ENCODE measurements around the gene SCAF8. TPM values are rescaled to one million over a fixed set of nuclear protein-coding genes. Genes with fewer than 3 reads are reported as not detected.

The SCAF8 gene
- total and polyA plus RNA-seq, 2 of the 8 experiments (the other 6 are each of a cell fraction or from before 2014, with no cell fraction given) = 20.3 to 46.3 TPM

- Histone ChIP-seq H4K8ac (ENCODE audit: extremely low read depth, insufficient read depth, low read length) (no peak overlapping the region), H3K36me3 (ENCODE audit: control insufficient read depth in 2 of 4, insufficient read depth in 4 of 4, low read length in 3 of 4) (no peaks in the 10 kb centered on the region), H4K5ac (ENCODE audit: insufficient read length, low read depth, low read length) (no peak overlapping the region), H3K23me2 (ENCODE audit: low read depth, low read length) (no peaks in the 10 kb centered on the region), H4K20me1 (replicated peaks in 1 of 2; ENCODE audit: control insufficient read depth in 1 of 2, insufficient read depth in 2 of 2, low read length in 2 of 2) (no peaks in the 10 kb centered on the region), H3K4me3 (ENCODE audit: extremely low read depth in 1 of 4, insufficient read depth in 2 of 4, low read depth in 3 of 4, low read length in 4 of 4) (no peak overlapping the region), H3K14ac (ENCODE audit: insufficient read length) (no peak overlapping the region), H4K91ac (replicated peaks; ENCODE audit: insufficient read length, low read length) (no peak overlapping the region), H2BK5ac (ENCODE audit: low read depth, low read length) (no peak overlapping the region), H3K56ac (replicated peaks; ENCODE audit: insufficient read length, low read depth, low read length) (no peak overlapping the region), H3K27ac (ENCODE audit: low read depth, low read length) (no peak overlapping the region), H3K18ac (ENCODE audit: extremely low read depth, low read length) (no peak overlapping the region), H3K23ac (ENCODE audit: insufficient read length) (no peak overlapping the region), H2BK20ac (ENCODE audit: low read length) (no peak overlapping the region), H3K79me2 (ENCODE audit: control insufficient read depth in 1 of 2, insufficient read depth in 2 of 2, low read length in 2 of 2) (no peaks in the 10 kb centered on the region), H3K9ac (replicated peaks in 1 of 4; ENCODE audit: extremely low read depth in 1 of 4, low read depth in 3 of 4, low read length in 3 of 4) (no peak overlapping the region), H2AFZ (ENCODE audit: low read length) (no peak overlapping the region), H2AK5ac (ENCODE audit: low read depth, low read length) (no peak overlapping the region), H3K4me2 (ENCODE audit: insufficient read depth in 1 of 2, low read depth in 2 of 2, low read length in 2 of 2) (no peak overlapping the region), H3K4me1 (replicated peaks in 1 of 4; ENCODE audit: control insufficient read depth in 3 of 4, insufficient read depth in 4 of 4, low read length in 3 of 4) (peaks cover 0 to 2% (median 0%) of the 10 kb centered on the region in 4 experiments; a peak in 1 of 7 replicates), H3K79me1 (ENCODE audit: low read depth, low read length) (no peaks in the 10 kb centered on the region), H2BK12ac (ENCODE audit: low read depth, low read length) (no peak overlapping the region), H3K9me3 (ENCODE audit: insufficient read depth in 2 of 2, low read depth in 1 of 2, low read length in 1 of 2) (peaks cover 3 to 8% of the 10 kb centered on the region in 2 experiments; a peak in 2 of 4 replicates), H2BK120ac (replicated peaks; ENCODE audit: low read depth, low read length) (no peak overlapping the region), H3K4ac (replicated peaks; ENCODE audit: insufficient read length, low read depth, low read length) (no peak overlapping the region), H2BK15ac (ENCODE audit: low read length) (no peak overlapping the region), H3K27me3 (replicated peaks in 1 of 4; ENCODE audit: control insufficient read depth in 3 of 4, extremely low read depth in 1 of 4, insufficient read depth in 3 of 4, low read length in 3 of 4) (no peaks in the 10 kb centered on the region)
- ChIA-PET POLR2A (ENCODE audit: partially characterized antibody) (no interaction called here), CTCF (ENCODE audit: partially characterized antibody) (no interaction called here)
- 80% methylated on average over 1 of the region's 1 CpG; no CpG with 5 or more reads in 1 of the 2 experiments for WGBS, 2 experiments (ENCODE audit: extremely low coverage in 1 of 2, insufficient coverage in 1 of 2, insufficient read length in 1 of 2, insufficient replicate concordance in 2 of 2, low coverage in 1 of 2, low lambda C conversion rate in 2 of 2, missing lambda C conversion rate in 1 of 2)
- FAIRE-seq (no peak), DNase-seq (ENCODE audit: low read depth in 1 of 2, low spot score in 2 of 2) (no peak)
- TF ChIP-seq CTCF (IDR thresholded peaks at IDR 0.05; ENCODE audit: control extremely low read depth in 1 of 3, insufficient read depth in 1 of 3, low read depth in 1 of 3, low read length in 3 of 3) (no peak), CBX5 (IDR thresholded peaks at IDR 0.05; ENCODE audit: low read depth, low read length) (no peak), SIRT6 (IDR thresholded peaks at IDR 0.05; ENCODE audit: low read length) (no peak), HDAC2 (IDR thresholded peaks at IDR 0.05; ENCODE audit: borderline replicate concordance in 1 of 2, low read depth in 2 of 2, low read length in 2 of 2) (no peak), TAF1 (IDR thresholded peaks at IDR 0.05; ENCODE audit: low read depth, low read length) (no peak), PHF8 (conservative IDR thresholded peaks at IDR 0.05; ENCODE audit: low read depth, low read length) (no peak), KDM5A (IDR thresholded peaks at IDR 0.05; ENCODE audit: low read length) (no peak), BACH1 (IDR thresholded peaks at IDR 0.05; ENCODE audit: low read length) (no peak), ATF2 (IDR thresholded peaks at IDR 0.05; ENCODE audit: low read length) (no peak)
Observed at GRCh38 chr6:154686162-154686561, 47.1 kb upstream of the SCAF8 start.
